Caco-2 (cell line): ENCODE data around the gene ZDHHC7. TPM values are rescaled to one million over a fixed set of nuclear protein-coding genes. Genes with fewer than 3 reads are reported as not detected.

Source experiments
- BruUV-seq: library from RNA; stranded (reverse); fragments of 400-500 nt; replicated peaks from 2 replicates; lab custom pipeline; 2021; lab: Mats Ljungman, UMichigan
- CTCF ChIA-PET: fragments of 300-600 bp; sonication (Branson Sonifier 250); formaldehyde crosslinking; loops from one replicate; lab custom pipeline; 2022; ENCODE audit warnings: antibody characterized with exemption; lab: Charles Lee
- POLR2A ChIA-PET: fragments of 300-600 bp; sonication (Branson Sonifier 250); formaldehyde crosslinking; loops from one replicate; lab custom pipeline; 2022; ENCODE audit warnings: antibody characterized with exemption; lab: Charles Lee
- DNase-seq, 2 experiments: peaks; one replicate each; pipeline versions ENCODE4 v3.0.0 to v3.0.0-alpha.2; 2020 to 2022
- H3K27me3 ChIP-seq: replicated peaks from 2 replicates; pipeline ENCODE4 v1.6.0; 2011; ENCODE audit warnings: low read length; ENCODE audit not compliant: control insufficient read depth, insufficient read depth
- H3K36me3 ChIP-seq: 2 replicates; pipeline ENCODE4 v1.5.1; 2011; ENCODE audit warnings: low read length; ENCODE audit not compliant: control insufficient read depth, insufficient read depth
- H3K4me1 ChIP-seq: fragments of 250-450 bp; sonication (Bioruptor Pico); 2 replicates; pipeline ENCODE4 v1.5.1; 2020; ENCODE audit warnings: mild to moderate bottlenecking
- H3K4me3 ChIP-seq: 2 replicates; pipeline ENCODE4 v1.5.1; 2011; ENCODE audit warnings: low read depth, mild to moderate bottlenecking, control low read depth, low read length
- H3K9me3 ChIP-seq: fragments of 250-450 bp; sonication (Bioruptor Pico); 2 replicates; pipeline ENCODE4 v1.5.1; 2020; ENCODE audit warnings: mild to moderate bottlenecking, moderate library complexity
- H3K27ac Mint-ChIP-seq: one replicate; pipeline ENCODE4 v1.8.0; 2022; ENCODE audit warnings: mixed read lengths; ENCODE audit not compliant: unreplicated experiment
- H3K27me3 Mint-ChIP-seq: one replicate; pipeline ENCODE4 v1.8.0; 2022; ENCODE audit warnings: mixed read lengths; ENCODE audit not compliant: insufficient read depth, unreplicated experiment
- H3K36me3 Mint-ChIP-seq: one replicate; pipeline ENCODE4 v1.8.0; 2022; ENCODE audit warnings: mild to moderate bottlenecking, mixed read lengths; ENCODE audit not compliant: insufficient read depth, unreplicated experiment
- H3K4me1 Mint-ChIP-seq: one replicate; pipeline ENCODE4 v1.8.0; 2022; ENCODE audit warnings: low read depth, mixed read lengths; ENCODE audit not compliant: unreplicated experiment
- H3K4me3 Mint-ChIP-seq: one replicate; pipeline ENCODE4 v1.8.0; 2022; ENCODE audit warnings: mild to moderate bottlenecking, moderate library complexity, mixed read lengths; ENCODE audit not compliant: unreplicated experiment
- H3K9me3 Mint-ChIP-seq: one replicate; pipeline ENCODE4 v1.8.0; 2022; ENCODE audit warnings: mixed read lengths; ENCODE audit not compliant: unreplicated experiment
- intact Hi-C: fragments of 100-400 bp; cut with micrococcal nuclease; formaldehyde crosslinking; loops from one replicate; pipeline ENCODE4 v1.10.0; 2022; ENCODE audit not compliant: unreplicated experiment
- total RNA-seq: library from RNA; stranded (reverse); gene quantifications from 2 replicates; pipeline ENCODE4 v1.2.3, GENCODE V29; 2022
- TF ChIP-seq, protein P1 (sequence below), 2 experiments: fragments of 200-600 bp in 1 of 2; IDR thresholded peaks; 1 replicate in 1 of 2; 2 replicates in 1 of 2; pipeline versions ENCODE4 v1.5.1 to v1.8.0; 2011 to 2022; ENCODE audit warnings: antibody characterized with exemption in 1 of 2, control low read depth in 1 of 2, inconsistent platforms in 1 of 2, low read depth in 1 of 2, low read length in 1 of 2, mild to moderate bottlenecking in 1 of 2, moderate library complexity in 1 of 2; ENCODE audit not compliant: insufficient read depth in 1 of 2, severe bottlenecking in 1 of 2, unreplicated experiment in 1 of 2

ZDHHC7 gene
- total RNA-seq, 1 experiment from 2014 or later = 85.7 TPM

GRCh38 chr16:84959045-84959576 lies 52.2 kb downstream of the ZDHHC7 start:
- ChIA-PET CTCF (no interaction called here), POLR2A (no interaction called here)
- TF ChIP-seq, protein P1, sequence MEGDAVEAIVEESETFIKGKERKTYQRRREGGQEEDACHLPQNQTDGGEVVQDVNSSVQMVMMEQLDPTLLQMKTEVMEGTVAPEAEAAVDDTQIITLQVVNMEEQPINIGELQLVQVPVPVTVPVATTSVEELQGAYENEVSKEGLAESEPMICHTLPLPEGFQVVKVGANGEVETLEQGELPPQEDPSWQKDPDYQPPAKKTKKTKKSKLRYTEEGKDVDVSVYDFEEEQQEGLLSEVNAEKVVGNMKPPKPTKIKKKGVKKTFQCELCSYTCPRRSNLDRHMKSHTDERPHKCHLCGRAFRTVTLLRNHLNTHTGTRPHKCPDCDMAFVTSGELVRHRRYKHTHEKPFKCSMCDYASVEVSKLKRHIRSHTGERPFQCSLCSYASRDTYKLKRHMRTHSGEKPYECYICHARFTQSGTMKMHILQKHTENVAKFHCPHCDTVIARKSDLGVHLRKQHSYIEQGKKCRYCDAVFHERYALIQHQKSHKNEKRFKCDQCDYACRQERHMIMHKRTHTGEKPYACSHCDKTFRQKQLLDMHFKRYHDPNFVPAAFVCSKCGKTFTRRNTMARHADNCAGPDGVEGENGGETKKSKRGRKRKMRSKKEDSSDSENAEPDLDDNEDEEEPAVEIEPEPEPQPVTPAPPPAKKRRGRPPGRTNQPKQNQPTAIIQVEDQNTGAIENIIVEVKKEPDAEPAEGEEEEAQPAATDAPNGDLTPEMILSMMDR (IDR thresholded peaks at IDR 0.05; ENCODE audit: insufficient read depth in 1 of 2, low read depth in 1 of 2, low read length in 1 of 2, severe bottlenecking in 1 of 2, unreplicated experiment in 1 of 2) = peak in 1 of 2 experiments; percentile 69
- intact Hi-C loops = no loop called here
- no peaks in the 10 kb centered on the region for H3K36me3 Mint-ChIP-seq
- BruUV-seq = no TSS peak
- H3K27ac Mint-ChIP-seq = no peak overlapping the region
- no peak overlapping the region for H3K4me3 Mint-ChIP-seq
- peaks cover 7% of the 10 kb centered on the region for H3K4me1 Mint-ChIP-seq
- no peaks in the 10 kb centered on the region for H3K9me3 ChIP-seq
- no peaks in the 10 kb centered on the region for H3K27me3 ChIP-seq
- H3K27me3 Mint-ChIP-seq = no peaks in the 10 kb centered on the region
- H3K9me3 Mint-ChIP-seq = no peaks in the 10 kb centered on the region
- peak in 1 of 2 experiments; percentile 40 for DNase-seq
- H3K4me1 ChIP-seq = no peaks in the 10 kb centered on the region
- H3K4me3 ChIP-seq = no peak overlapping the region
- no peaks in the 10 kb centered on the region for H3K36me3 ChIP-seq

DNA sequence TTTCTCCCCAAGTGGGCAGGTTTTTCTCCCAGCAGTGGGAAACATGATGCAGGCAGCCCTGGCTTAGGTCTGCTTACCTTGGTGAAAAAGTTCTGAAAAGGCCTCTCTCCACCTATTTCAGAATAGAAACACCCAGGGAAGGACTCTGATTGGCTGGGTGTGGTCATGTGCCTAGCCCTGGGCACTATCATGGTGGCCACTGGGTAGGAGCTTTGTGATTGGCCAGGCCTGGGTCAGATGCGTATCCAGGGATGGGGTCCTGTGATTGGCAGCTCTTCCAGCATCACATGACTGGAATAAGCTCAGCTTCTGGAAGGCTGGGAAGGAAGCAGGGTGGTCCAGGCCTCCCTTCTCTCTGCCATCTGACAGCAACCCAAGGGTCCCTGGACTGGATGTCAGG lies 53.5 kb downstream of the ZDHHC7 start:
- Mint-ChIP-seq H3K4me3 (no peak overlapping the region), H3K27me3 (no peaks in the 10 kb centered on the region), H3K27ac (no peak overlapping the region), H3K9me3 (no peaks in the 10 kb centered on the region), H3K4me1 (peaks cover under 1% of the 10 kb centered on the region), H3K36me3 (no peaks in the 10 kb centered on the region)
- Histone ChIP-seq H3K36me3 (no peaks in the 10 kb centered on the region), H3K4me1 (peaks cover 10% of the 10 kb centered on the region), H3K27me3 (no peaks in the 10 kb centered on the region), H3K4me3 (no peak overlapping the region), H3K9me3 (no peaks in the 10 kb centered on the region)
- intact Hi-C loops = no loop called here
- no TSS peak for BruUV-seq
- TF ChIP-seq, protein P1 (IDR thresholded peaks at IDR 0.05; ENCODE audit: insufficient read depth in 1 of 2, low read depth in 1 of 2, low read length in 1 of 2, severe bottlenecking in 1 of 2, unreplicated experiment in 1 of 2) = no peak
- CTCF ChIA-PET = no interaction called here
- DNase-seq = no peak
- POLR2A ChIA-PET = no interaction called here

DNA sequence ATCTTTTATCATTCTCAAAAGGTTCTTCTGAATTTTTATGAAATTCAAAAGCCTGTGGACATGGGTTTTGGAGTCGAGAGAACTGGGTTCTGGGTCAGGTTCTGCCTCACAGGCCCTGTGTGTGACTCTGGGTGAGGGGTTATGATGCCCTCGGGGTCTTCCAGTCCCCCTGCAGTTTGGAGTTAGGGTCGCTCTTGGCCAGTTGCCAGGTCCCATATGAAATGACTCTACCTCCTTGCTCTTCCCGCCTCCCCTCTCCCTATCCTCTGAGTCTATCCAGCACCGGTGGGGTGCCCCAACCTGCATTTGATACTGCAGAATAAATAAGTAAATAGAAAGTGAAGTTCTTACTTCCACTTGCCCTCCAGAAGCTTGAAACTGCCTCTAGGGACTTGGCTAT lies 54.1 kb downstream of the ZDHHC7 start:
- Mint-ChIP-seq H3K36me3 (no peaks in the 10 kb centered on the region), H3K4me3 (no peak overlapping the region), H3K4me1 (no peaks in the 10 kb centered on the region), H3K27ac (no peak overlapping the region), H3K27me3 (no peaks in the 10 kb centered on the region), H3K9me3 (no peaks in the 10 kb centered on the region)
- no peaks in the 10 kb centered on the region for H3K9me3 ChIP-seq
- ChIA-PET CTCF (no interaction called here), POLR2A (no interaction called here)
- no TSS peak for BruUV-seq
- no peaks in the 10 kb centered on the region for H3K27me3 ChIP-seq
- intact Hi-C loops = no loop called here
- H3K36me3 ChIP-seq = no peaks in the 10 kb centered on the region
- H3K4me3 ChIP-seq = no peak overlapping the region
- no peak for DNase-seq
- TF ChIP-seq, protein P1 (IDR thresholded peaks at IDR 0.05; ENCODE audit: insufficient read depth in 1 of 2, low read depth in 1 of 2, low read length in 1 of 2, severe bottlenecking in 1 of 2, unreplicated experiment in 1 of 2) = no peak
- H3K4me1 ChIP-seq = peaks cover 16% of the 10 kb centered on the region
